Kidney (tissue), 14 donors: Measurements from ENCODE around the gene ADCY2. TPM values are rescaled to one million over a fixed set of nuclear protein-coding genes. Genes with fewer than 3 reads are reported as not detected.

Source experiments
- DNase-seq, 5 donors: peaks; one replicate each; pipeline ENCODE4 v3.0.0-alpha.2; 2013 to 2020
- FAIRE-seq: peaks from 2 replicates; lab custom pipeline; 2012; peaks lifted over from hg19 to GRCh38; lab: Jason Lieb, UNC
- H3K27ac ChIP-seq, 2 donors: one replicate each; pipeline ENCODE4 v1.7.0; 2013; ENCODE audit warnings: low read depth in 2 of 2, low read length in 2 of 2, inconsistent platforms in 1 of 2
- H3K27me3 ChIP-seq: one replicate; pipeline ENCODE4 v1.7.1; 2013; ENCODE audit warnings: low read length, inconsistent platforms; ENCODE audit not compliant: control insufficient read depth, insufficient read depth
- H3K36me3 ChIP-seq, 3 donors: one replicate each; pipeline versions ENCODE4 v1.7.0 to v1.7.1; 2013; ENCODE audit warnings: low read length in 3 of 3, control low read depth in 1 of 3, inconsistent platforms in 1 of 3; ENCODE audit not compliant: insufficient read depth in 3 of 3, control insufficient read depth in 2 of 3
- H3K4me1 ChIP-seq, 3 donors: one replicate each; pipeline versions ENCODE4 v1.7.0 to v1.7.1; 2013; ENCODE audit warnings: low read length in 3 of 3, inconsistent platforms in 1 of 3, low read depth in 1 of 3; ENCODE audit not compliant: control insufficient read depth in 2 of 3, insufficient read depth in 2 of 3
- H3K4me3 ChIP-seq, 3 donors: one replicate each; pipeline versions ENCODE4 v1.7.0 to v1.8.1; 2013; ENCODE audit warnings: low read length in 3 of 3, control low read depth in 1 of 3, inconsistent platforms in 1 of 3
- H3K9ac ChIP-seq, 3 donors: one replicate each; pipeline versions ENCODE4 v1.7.0 to v1.7.1; 2013; ENCODE audit warnings: low read length in 3 of 3, control low read depth in 1 of 3, inconsistent platforms in 1 of 3
- H3K9me3 ChIP-seq, 3 donors: one replicate each; pipeline versions ENCODE4 v1.7.0 to v1.7.1; 2013; ENCODE audit warnings: low read length in 3 of 3, control low read depth in 1 of 3, inconsistent platforms in 1 of 3; ENCODE audit not compliant: control insufficient read depth in 2 of 3, insufficient read depth in 1 of 3
- CTCF ChIP-seq: IDR thresholded peaks from 3 replicates; pipeline ENCODE4 v1.5.1; 2012; ENCODE audit warnings: mild to moderate bottlenecking, moderate library complexity, borderline replicate concordance; ENCODE audit not compliant: insufficient read depth; ENCODE audit errors: extremely low read depth
- intact Hi-C: fragments of 100-400 bp; cut with DNase I; formaldehyde crosslinking; loops from one replicate; pipeline ENCODE4 v1.11.1; 2022
- polyA plus RNA-seq: library from polyadenylated mRNA; stranded (reverse); fragments of 350-450 nt; fragmentation: Illumina TruSeq; extraction: RNeasy Lipid Tissue Mini Kit (QIAGEN cat#74804); gene quantifications from one replicate; pipeline ENCODE4 v1.2.3, GENCODE V29; 2014; ENCODE audit warnings: low read depth, low replicate concordance; ENCODE audit not compliant: insufficient read depth
- total RNA-seq: library from RNA; stranded (reverse); fragmentation: NEBNext Ultra II Directional; extraction: Animal tissue kit (Norgen Biotek cat#: 25700); gene quantifications from one replicate; pipeline ENCODE4 v1.2.1, GENCODE V29; 2021
- donor health status: control.
- donor health status: control.
- donor health status: control.
- donor health status: control.
- donor health status: control.
- donor health status: DM: yes; HTN: yes; CAD: no.
- donor health status: Normal renal cell carcinoma (clear cell type).

The ADCY2 gene
- total and polyA plus RNA-seq, 2 donors from 2014 or later, result 0.17 to 2.2 TPM

- TF ChIP-seq CTCF, result no peak
- peaks cover 4 to 13% (median 12%) of the 10 kb centered on the region in 3 donors for H3K36me3 ChIP-seq
- FAIRE-seq, result no peak
These were observed 462.1 kb downstream of the ADCY2 start for GRCh38 chr5:7857926-7858632.

GRCh38 chr5:7866196-7866595 lies 470.3 kb downstream of the ADCY2 start:
- intact Hi-C loops, result no loop called here
- Histone ChIP-seq H3K4me3 (no peak overlapping the region), H3K27me3 (no peaks in the 10 kb centered on the region), H3K9ac (no peak overlapping the region), H3K4me1 (peaks cover 0 to 15% (median 6%) of the 10 kb centered on the region in 3 donors), H3K27ac (no peak overlapping the region), H3K9me3 (no peaks in the 10 kb centered on the region), H3K36me3 (peaks cover 0 to 7% (median 0%) of the 10 kb centered on the region in 3 donors)
- DNase-seq, result no peak
- no peak for TF ChIP-seq CTCF
- FAIRE-seq, result no peak

More at GRCh38 chr5:7857926-7858632, 462.1 kb downstream of the ADCY2 start:
- H3K4me3 ChIP-seq, result no peak overlapping the region
- no peaks in the 10 kb centered on the region for H3K9me3 ChIP-seq
- H3K9ac ChIP-seq, result no peak overlapping the region
- no peaks in the 10 kb centered on the region for H3K4me1 ChIP-seq
- intact Hi-C loops, result no loop called here
- no peak for DNase-seq
- no peak overlapping the region for H3K27ac ChIP-seq
- no peaks in the 10 kb centered on the region for H3K27me3 ChIP-seq

- DNase-seq (no peak), FAIRE-seq (no peak)
- intact Hi-C loops, result no loop called here
- peak overlapping the region in 2 of 3 donors; percentile 20 to 78 for H3K4me3 ChIP-seq
- H3K4me1 ChIP-seq, result peaks cover 0 to 15% (median 12%) of the 10 kb centered on the region in 3 donors
- H3K9ac ChIP-seq, result no peak overlapping the region
- no peaks in the 10 kb centered on the region for H3K27me3 ChIP-seq
- no peaks in the 10 kb centered on the region for H3K36me3 ChIP-seq
- no peak for TF ChIP-seq CTCF
- no peak overlapping the region for H3K27ac ChIP-seq
- H3K9me3 ChIP-seq, result no peaks in the 10 kb centered on the region
These were observed 471.3 kb downstream of the ADCY2 start for GRCh38 chr5:7867260-7867659.
